ENCODE data around the gene FOXK2. TPM values are rescaled to one million over a fixed set of nuclear protein-coding genes. Genes with fewer than 3 reads are reported as not detected.
A peak's percentile ranks its signal among the peaks of the same experiment; 100 is the strongest.

The FOXK2 gene
- total and polyA plus RNA-seq, 2 donors (not counting 3 experiments of a cell fraction or from before 2014, with no cell fraction given) = 33.4 to 79.3 TPM

DNA sequence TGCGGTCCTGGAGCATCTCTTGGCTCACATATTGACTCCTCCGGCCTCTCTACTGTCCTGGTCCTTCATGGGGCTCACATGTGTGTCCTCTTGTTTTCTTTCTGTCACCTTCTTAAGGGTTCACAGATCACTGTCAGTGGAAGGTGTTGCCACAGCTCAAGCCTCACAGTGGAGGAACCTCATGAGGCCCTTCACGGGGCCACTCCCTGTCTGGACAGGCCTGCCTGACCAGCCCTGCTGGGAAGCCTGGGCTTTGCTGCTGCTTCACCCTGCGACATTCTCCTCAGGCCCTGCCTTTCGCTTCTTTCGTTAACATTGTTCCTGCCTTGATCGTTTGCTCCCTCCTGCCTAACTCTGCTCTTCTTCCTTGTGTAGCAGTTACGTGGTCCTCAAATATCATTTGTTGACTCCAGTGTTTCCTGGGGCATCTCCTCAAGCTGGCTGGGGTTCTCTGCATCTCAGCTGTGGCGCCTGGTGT, 72.8 kb downstream of the FOXK2 start:
- peaks cover 4% of the 10 kb centered on the region for H3K79me2 ChIP-seq (ENCODE audit: control insufficient read depth, insufficient read depth, low read length)
- H3K36me3 ChIP-seq (ENCODE audit: control insufficient read depth in 2 of 2, extremely low read depth in 1 of 2, insufficient read depth in 2 of 2, low read length in 2 of 2) = peaks cover 0 to 25% of the 10 kb centered on the region in 2 experiments
- no peak overlapping the region for H2AFZ ChIP-seq (ENCODE audit: low read depth, low read length)
- no TSS peak for BruUV-seq (replicated peaks)
- ChIA-PET CTCF (no interaction called here), POLR2A (no interaction called here)
- no peaks in the 10 kb centered on the region for H4K20me1 ChIP-seq (replicated peaks; ENCODE audit: control insufficient read depth, extremely low read depth, insufficient read depth, low read length)
- no peak for TF ChIP-seq MYC (IDR thresholded peaks at IDR 0.05; ENCODE audit: low read depth, low read length)
- no peak for TF ChIP-seq FOS (IDR thresholded peaks at IDR 0.05; ENCODE audit: borderline replicate concordance, insufficient read depth, low read length)
- no peak for TF ChIP-seq POLR2A (IDR thresholded peaks at IDR 0.05; ENCODE audit: low read depth, low read length)
- TF ChIP-seq GATA2 (IDR thresholded peaks at IDR 0.05; ENCODE audit: insufficient read depth, insufficient read length, low read depth, low read length) = no peak
- no peak for TF ChIP-seq MAX (IDR thresholded peaks at IDR 0.05; ENCODE audit: insufficient read depth, insufficient read length)
- TF ChIP-seq JUN (IDR thresholded peaks at IDR 0.05; ENCODE audit: borderline replicate concordance, insufficient read depth, insufficient read length, low read depth) = no peak
- intact Hi-C loops (cut with micrococcal nuclease) = no loop called here
- H3K4me3 ChIP-seq (replicated peaks in 1 of 3; ENCODE audit: insufficient read depth in 1 of 3, low read depth in 1 of 3, low read length in 3 of 3) = no peak overlapping the region
- no peak for DNase-seq (ENCODE audit: low read depth, low spot score)
- no peaks in the 10 kb centered on the region for H3K9me3 ChIP-seq (replicated peaks; ENCODE audit: control insufficient read depth, insufficient read depth, low read length)
- peaks cover 8% of the 10 kb centered on the region for H3K4me1 ChIP-seq (ENCODE audit: control insufficient read depth, extremely low read depth, insufficient read depth, low read length)
- H3K4me2 ChIP-seq (ENCODE audit: insufficient read depth, low read length) = no peak overlapping the region
- FAIRE-seq = no peak
- H3K27me3 ChIP-seq (ENCODE audit: control insufficient read depth in 2 of 2, insufficient read depth in 2 of 2, low read length in 2 of 2) = no peaks in the 10 kb centered on the region
- no peak overlapping the region for H3K9ac ChIP-seq (replicated peaks; ENCODE audit: extremely low read depth, insufficient read depth, low read length)
- H3K9me1 ChIP-seq (replicated peaks; ENCODE audit: control insufficient read depth, extremely low read depth, insufficient read depth, low read length) = no peaks in the 10 kb centered on the region
- H3K27ac ChIP-seq (ENCODE audit: insufficient read depth, low read depth, low read length) = no peak overlapping the region
- dilution Hi-C loops (cut with MboI; ENCODE audit: extremely low pct_ligation_motif_present, low sequenced_read_pairs) = no loop called here

- peaks cover 0 to 22% of the 10 kb centered on the region in 2 experiments for H3K36me3 ChIP-seq (ENCODE audit: control insufficient read depth in 2 of 2, extremely low read depth in 1 of 2, insufficient read depth in 2 of 2, low read length in 2 of 2)
- peak; percentile 73 for DNase-seq (ENCODE audit: low read depth, low spot score)
- H2AFZ ChIP-seq (ENCODE audit: low read depth, low read length) = no peak overlapping the region
- H3K4me3 ChIP-seq (replicated peaks in 1 of 3; ENCODE audit: insufficient read depth in 1 of 3, low read depth in 1 of 3, low read length in 3 of 3) = peak overlapping the region in 1 of 3 experiments; percentile 1
- peak overlapping the region; percentile 64 for H3K4me2 ChIP-seq (ENCODE audit: insufficient read depth, low read length)
- ChIA-PET CTCF (no interaction called here), POLR2A (no interaction called here)
- H3K4me1 ChIP-seq (ENCODE audit: control insufficient read depth, extremely low read depth, insufficient read depth, low read length) = peaks cover 8% of the 10 kb centered on the region
- no peaks in the 10 kb centered on the region for H3K9me1 ChIP-seq (replicated peaks; ENCODE audit: control insufficient read depth, extremely low read depth, insufficient read depth, low read length)
- TF ChIP-seq POLR2AphosphoS5 (IDR thresholded peaks at IDR 0.05; ENCODE audit: insufficient read depth, low read depth, low read length) (peak; percentile 56), POLR2A (IDR thresholded peaks at IDR 0.05; ENCODE audit: low read depth, low read length) (peak; percentile 38), MYC (IDR thresholded peaks at IDR 0.05; ENCODE audit: low read depth, low read length) (no peak)
- no peaks in the 10 kb centered on the region for H3K9me3 ChIP-seq (replicated peaks; ENCODE audit: control insufficient read depth, insufficient read depth, low read length)
- H3K27ac ChIP-seq (ENCODE audit: insufficient read depth, low read depth, low read length) = peak overlapping the region; percentile 27
- H3K9ac ChIP-seq (replicated peaks; ENCODE audit: extremely low read depth, insufficient read depth, low read length) = peak overlapping the region; percentile 6
- intact Hi-C loops (cut with micrococcal nuclease) = no loop called here
- peaks cover 4% of the 10 kb centered on the region for H3K79me2 ChIP-seq (ENCODE audit: control insufficient read depth, insufficient read depth, low read length)
- H4K20me1 ChIP-seq (replicated peaks; ENCODE audit: control insufficient read depth, extremely low read depth, insufficient read depth, low read length) = no peaks in the 10 kb centered on the region
- dilution Hi-C loops (cut with MboI; ENCODE audit: extremely low pct_ligation_motif_present, low sequenced_read_pairs) = no loop called here
- no peaks in the 10 kb centered on the region for H3K27me3 ChIP-seq (ENCODE audit: control insufficient read depth in 2 of 2, insufficient read depth in 2 of 2, low read length in 2 of 2)
- FAIRE-seq = peak; percentile 94
- no TSS peak for BruUV-seq (replicated peaks)
These were observed 73.4 kb downstream of the FOXK2 start for GRCh38 chr17:82592767-82593589.

Data from endothelial cell of umbilical vein (primary cell).